SH-SY5Y (cell line): ENCODE measurements around the gene SPDEF.

Experiments used
- GATA2 ChIP-seq: IDR thresholded peaks from 2 replicates; pipeline ENCODE4 v1.6.1; 2011; ENCODE audit warnings: mild to moderate bottlenecking, low read depth, low read length
- GATA3 ChIP-seq: IDR thresholded peaks from 2 replicates; pipeline ENCODE4 v1.6.1; 2011; ENCODE audit warnings: low read depth, mild to moderate bottlenecking, low read length, moderate library complexity

Gene SPDEF

DNA sequence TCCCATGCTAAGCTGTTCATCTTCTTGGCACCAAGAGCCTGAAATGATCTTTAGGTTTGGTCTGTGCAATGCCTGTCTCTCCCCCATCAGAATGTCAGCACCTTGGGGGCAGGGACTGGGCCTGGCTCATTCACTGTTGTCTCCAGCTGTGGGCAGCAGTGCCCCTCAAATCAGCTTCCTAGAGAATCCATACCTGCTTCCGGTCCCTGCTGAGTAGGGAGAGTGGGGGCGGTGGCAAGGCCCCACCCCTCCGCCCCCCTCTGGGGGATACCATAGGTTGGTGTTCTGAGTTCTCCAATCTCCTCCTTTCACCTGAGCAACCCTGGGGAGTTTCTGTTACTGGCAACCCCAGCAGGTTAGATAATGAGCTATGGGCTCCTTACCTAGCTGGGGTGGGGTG lies 19.2 kb upstream of the SPDEF start:
- TF ChIP-seq GATA3 (no peak), GATA2 (no peak)

DNA sequence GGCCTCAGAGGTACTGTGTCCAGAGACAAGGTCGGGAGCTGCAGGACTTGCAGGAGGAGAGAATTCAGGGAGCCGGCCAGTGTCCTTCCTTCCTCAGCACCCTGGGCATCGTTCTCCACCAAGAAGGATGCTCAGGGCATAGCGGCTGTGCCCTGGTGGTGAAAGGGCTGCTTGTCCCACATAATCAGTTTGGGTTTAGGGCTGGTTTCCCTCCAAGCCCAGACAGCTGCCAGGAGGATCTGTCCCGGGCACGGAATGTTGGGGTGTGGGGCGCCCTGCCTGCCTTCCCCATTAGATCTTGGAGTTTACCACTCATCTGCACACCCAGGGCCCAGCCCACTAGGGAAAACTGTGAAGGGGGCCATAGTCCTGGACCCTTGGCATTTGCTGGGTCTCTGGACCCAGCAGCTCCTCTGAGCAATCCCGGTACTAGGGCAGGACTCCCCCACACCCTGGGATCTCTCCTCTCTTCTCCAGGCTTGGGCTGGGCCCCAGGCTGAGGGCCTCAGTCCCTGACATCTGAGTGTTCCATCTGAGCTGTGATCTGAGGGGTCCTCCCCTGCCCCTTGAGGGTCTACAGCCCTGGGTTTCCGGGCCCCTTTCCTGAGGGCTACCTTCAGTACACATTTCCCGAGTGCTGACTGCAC lies 18.6 kb upstream of the SPDEF start:
- no peak for TF ChIP-seq GATA2
- no peak for TF ChIP-seq GATA3

DNA sequence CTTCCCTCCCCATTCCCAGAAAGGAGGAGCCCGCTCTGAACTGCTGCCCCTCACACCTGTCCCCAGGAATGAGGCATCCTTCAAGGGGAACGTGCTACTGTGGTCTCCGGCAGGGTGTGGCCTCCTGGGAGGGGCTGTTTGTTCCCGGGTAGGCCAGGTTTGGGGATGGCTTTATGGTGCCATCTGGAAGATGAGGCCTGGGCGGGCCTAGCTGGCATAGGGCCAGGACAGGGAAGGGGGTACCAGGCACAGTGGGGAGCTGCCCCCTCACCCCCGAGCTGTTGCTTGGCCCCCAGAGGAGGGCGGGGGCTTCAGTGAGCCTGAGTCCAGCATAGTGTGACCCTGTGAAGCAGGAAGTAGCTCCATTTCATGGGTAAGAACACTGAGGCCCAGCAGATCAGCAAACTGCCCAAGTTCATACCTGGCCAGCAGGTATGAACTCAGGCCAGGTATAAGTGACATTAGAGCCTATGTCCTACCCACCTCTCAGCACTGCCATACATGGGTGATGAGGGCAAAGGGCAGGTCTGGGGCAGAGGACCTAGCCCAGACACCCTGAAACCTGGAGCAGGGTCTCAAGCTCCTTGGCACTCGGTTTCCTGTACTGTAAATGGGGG lies 17.5 kb upstream of the SPDEF start:
- TF ChIP-seq GATA3 (no peak), GATA2 (no peak)

DNA sequence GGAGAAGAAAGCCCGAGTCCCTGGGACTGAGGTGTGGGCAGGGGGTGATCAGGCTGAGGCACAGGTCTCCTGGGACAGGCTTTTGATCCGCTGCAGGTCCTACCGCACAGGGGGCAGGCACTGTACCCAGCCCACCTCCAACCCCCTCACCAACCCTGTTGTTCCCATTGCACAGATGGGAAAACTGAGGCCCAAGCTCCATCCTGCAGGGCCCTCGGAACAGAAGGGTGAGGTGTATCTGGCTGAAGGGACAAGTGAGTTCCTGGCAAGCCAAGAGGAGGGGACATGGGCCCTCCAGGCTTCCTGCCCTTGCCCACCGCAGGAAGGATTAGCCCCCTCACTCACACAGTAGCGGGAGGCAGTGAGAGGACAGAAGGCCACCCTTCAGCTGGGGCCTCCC lies 16.5 kb upstream of the SPDEF start:
- no peak for TF ChIP-seq GATA3
- TF ChIP-seq GATA2 = no peak

DNA sequence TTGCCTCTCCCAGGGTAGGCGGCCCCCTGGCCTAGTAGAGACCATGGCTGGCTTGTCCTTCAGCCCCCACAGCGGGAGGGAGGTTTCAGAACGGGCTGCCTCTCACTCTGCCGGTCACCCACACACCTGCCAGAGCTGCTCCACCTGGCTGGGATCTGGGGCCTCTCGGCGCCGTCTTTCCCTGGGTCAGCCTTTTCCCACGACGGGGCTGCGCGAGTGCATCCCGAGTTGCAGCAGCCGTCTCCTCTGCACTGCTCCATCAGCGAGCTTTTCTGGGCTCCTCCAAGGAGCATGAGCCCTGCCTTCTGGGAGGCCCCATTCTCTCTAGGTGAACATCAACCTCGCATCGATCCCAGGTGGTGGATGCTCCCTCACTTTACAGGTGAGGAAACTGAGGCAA lies 15.9 kb upstream of the SPDEF start:
- TF ChIP-seq GATA3 = no peak

DNA sequence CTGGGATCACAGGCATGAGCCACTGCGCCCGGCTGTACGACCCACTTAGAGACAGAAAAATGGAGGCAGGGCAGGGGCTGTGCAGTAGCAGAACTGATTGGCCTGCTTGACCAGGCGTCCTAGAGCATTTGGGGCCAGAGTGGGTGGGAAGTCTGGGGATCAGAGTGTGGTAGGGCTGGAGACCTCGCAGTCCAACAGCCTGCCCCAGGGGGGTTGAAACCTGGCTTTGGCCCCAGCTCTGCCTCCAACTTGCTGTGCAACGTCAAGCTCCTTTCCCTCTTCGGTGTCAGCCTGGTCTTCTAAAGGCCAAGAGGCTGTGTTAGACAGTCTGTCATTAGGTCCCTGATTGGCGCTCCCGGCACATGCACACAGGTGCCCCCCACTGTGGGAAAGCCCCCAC lies 15.3 kb upstream of the SPDEF start:
- no peak for TF ChIP-seq GATA2
- TF ChIP-seq GATA3 = no peak

DNA sequence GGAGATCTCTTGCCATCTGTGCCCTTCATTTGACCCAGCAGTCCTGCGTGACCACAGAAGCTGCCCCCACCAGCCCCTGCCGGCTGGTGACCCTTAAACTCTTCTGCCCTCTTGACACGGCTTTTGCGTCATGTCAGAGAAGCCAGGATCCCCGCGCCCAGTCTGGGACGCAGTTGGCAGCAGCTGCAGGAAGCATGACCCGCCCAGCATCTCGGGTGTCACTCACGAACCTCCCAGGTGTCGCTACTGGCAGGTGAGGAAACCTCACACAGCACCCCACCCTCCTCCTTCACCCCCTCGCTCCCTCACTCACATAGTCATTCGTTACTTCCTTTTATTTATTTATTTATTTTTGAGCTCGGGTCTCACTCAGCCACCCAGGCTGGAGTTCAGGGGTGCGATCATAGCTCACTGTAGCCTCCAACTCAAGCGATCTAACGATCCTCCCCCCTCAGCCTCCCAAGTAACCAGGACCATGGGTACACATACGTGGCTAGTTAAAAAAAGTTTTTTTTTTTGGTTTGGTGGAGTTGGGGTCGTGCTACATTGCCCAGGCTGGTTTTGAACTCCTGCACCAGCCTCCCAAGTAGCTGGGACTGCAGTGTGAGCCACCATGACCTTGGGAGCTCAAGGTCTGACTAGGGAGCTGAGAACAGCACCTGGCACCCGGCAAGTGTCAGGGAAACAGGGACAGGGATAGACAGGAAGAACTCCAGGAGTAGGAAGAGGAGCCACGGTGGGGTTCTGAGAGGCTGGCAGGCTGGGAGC lies 14.1 kb upstream of the SPDEF start:
- TF ChIP-seq GATA3 (no peak), GATA2 (no peak)

DNA sequence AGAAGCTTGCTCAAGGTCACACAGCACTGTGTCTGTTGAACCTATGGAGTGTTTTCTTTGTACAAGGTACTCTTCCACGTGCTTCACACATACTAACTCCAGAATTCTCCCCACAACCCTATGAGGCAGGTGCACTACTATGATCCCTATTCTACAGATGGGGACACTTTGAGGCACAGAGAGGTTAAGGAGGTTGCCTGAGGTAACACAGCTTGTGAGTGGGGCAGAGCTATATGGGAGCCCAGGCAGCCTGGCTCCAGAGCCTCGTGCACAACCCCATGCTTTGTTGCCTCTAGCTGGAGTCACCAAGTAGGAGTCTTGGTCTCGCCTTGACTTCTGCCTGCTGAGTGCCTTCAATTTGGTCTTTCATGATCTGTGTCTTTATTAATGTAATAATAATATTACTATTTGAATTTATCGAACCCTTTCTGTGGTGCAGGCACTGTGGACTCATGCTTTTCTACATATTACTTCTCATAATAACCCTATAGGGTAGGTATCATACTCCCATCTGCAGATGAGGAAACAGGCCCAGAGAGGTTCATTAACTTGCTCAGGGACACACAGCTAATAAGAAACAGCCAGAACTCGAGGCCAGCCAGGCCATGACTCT lies 13.3 kb upstream of the SPDEF start:
- no peak for TF ChIP-seq GATA3
- no peak for TF ChIP-seq GATA2

DNA sequence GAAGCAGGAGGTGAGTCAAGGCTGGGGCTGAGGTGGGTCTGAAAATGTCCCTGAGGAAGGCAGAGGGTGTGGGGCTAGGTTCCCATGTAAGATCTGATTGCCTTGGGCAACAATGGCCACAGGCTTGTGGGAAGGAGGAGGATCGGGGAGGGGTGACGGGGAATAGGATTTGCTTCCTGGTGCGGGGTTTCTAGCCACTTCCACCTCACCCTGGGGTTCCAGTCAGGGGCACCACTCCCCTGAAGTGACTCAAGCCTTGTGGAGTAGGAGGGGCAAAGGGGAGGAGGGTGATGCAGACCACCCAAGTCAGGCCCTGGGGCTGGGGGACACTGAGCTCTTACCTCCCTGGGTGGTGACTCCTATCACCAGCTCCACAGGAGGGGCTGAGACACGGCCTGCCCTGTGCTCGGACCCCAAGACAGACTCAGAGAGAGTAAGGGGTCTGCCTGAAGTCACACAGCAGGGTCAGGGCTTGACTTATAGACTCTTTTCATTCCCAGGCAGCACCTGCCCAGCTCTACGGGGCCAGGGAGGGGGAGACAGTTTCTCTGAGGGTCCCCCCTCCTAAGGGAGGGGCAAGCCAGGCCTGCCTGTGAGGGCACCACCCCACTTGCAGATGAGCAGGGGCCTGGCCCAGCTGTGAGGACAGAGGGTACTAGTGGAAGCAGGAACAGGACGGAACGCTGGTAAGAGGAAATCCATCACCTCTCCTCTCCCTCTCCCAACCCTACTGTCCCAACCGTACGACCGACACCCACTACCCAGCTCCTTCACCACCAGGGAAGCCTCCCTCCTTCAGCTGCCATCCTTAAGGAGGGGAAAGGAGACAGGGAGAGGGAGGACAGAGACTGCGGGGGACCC lies 12.4 kb upstream of the SPDEF start:
- TF ChIP-seq GATA2 = no peak
- no peak for TF ChIP-seq GATA3

DNA sequence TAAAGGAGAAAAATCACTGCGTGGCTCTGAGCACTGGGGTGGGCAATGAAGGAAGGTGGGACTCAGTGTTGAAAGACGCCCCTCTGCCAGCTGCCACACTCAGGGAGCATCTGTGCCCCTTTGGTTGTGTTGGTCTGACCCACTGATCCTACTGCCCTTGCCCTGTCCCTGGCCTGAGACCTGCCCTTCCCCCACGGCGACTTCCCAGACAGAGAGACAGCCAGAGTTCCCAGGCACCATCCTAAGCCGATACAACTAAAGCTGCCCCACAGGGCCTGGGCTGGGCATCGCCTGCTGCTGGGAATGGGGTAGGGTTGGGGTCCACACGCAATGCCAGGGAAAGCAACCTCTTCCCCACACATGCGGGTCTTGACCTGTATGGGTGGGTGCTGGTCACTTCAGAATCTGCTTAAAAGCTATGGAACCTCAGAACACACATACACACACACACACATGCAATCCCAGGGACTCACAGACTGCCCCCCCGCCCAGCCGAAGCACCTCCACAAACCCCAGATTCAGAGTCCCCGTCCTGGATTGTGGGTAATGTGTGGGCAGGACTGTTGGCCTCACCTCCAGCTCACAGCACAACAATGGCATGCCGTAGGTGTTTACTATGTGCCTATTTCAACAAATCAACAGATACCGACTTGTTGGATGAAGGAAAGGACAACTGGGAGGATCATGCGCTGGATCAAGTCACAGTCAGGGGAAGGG lies 10.9 kb upstream of the SPDEF start:
- no peak for TF ChIP-seq GATA3
- TF ChIP-seq GATA2 = no peak

DNA sequence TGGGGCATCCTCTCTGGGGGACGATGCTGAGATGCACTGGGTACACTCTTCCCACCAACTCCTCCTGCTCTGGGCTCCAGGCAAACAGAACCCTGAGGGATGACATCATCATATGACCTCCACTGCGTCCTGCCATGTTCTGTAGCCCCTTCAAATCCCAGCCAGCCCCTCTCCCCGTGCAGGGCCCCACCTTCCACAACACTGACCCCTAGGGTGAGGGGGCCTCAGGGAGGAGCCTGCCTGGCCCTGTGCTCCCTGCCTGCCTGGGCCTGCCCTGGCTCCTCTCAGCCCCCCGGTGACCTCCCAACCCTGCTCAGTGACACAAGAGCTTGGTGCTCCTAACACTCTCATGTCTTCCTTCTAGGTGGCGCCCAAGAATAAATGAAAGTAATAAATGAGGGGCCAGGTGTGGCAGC lies 9.6 kb upstream of the SPDEF start:
- TF ChIP-seq GATA2 = no peak
- no peak for TF ChIP-seq GATA3

DNA sequence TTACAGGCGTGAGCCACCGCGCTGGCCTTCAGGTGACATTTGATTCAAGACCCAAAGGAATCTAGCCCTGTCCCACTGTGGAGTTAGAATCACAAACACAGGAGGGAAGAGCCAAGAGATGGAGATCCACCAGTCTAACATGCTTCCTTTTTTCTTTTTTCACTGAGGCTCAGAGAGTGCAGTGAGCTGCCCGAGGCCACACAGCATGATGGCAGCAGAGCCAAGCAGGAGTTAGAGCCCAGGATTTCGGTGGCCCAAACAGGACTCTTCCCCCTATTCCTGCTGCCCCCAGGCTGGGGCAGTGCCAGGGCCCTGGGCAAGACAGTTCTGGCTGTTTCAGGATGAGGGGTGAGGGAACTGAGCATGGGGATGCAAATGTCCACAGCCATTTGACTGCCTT lies 8.1 kb upstream of the SPDEF start:
- TF ChIP-seq GATA3 = no peak
- TF ChIP-seq GATA2 = no peak

DNA sequence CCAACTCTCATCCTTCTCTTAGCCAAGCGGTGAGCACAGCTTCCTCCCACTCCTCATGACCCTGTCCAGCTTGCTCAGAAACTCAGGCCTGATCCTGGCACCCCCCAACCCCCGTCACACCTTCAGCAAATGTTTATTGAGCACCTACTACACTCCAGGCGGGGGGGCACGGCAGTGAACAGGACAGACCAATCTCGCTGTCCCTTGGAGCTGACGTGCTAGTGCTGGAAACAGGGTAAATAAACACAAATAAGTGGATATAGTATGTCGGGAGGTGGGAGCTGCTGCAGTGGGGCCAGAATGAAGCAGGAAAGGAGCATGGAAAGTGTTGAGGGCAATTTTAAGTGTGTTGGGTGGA lies 7.4 kb upstream of the SPDEF start:
- TF ChIP-seq GATA2 = no peak
- no peak for TF ChIP-seq GATA3

DNA sequence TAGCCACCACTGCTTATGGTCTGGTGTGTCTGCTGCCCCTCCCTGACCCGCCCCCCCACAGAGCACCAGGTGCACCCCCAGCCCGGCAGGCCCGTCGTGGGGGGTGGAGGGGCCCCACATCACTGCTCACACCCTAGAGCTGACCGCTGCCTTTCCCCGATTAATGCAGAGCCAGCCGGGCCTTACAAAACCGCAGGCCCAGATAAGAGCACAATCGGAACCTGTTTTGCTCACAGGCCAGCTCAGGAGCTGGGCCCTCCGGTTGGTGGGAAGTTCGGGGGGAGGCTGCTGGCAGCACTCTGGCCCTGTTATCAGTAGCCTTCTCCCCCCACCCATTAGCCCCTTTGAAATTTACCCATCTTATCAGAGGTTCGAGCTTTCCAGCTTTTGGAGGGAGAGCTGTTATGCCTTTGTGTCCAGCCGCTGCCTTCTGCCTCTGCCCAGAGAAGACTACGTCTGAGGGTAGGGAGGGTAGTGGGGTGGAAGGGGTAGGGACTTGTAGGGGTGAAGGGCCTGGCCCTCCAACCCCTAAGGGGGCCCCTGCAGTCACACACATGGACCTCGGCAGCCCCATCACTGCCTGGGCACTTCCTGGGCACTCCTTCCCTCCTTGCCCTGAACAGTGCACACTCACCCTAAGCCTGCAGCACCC lies 6.9 kb upstream of the SPDEF start:
- TF ChIP-seq GATA2 = no peak
- no peak for TF ChIP-seq GATA3

DNA sequence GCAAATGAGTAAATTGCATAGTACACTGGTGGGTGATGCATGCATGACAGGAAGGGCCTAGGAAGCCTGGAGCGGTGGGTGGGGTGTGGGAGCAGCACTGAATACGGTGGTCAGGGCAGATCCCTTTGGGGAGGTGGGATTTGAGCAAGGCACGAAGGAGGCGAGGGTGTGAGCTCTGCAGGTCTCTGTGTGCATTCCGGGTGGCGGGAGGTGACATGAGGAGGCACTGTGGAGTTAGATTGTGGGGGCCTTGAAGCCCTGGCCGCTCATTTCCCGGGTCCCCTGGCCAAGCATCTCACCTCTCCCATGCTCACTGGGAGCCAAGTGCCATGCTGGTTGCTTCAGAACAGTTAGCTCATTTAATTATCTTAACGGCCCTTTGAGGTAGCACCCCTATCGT lies 6.2 kb upstream of the SPDEF start:
- TF ChIP-seq GATA3 = no peak
- TF ChIP-seq GATA2 = no peak
